ENCODE results near the gene KCNJ11.
A peak's percentile ranks its signal among the peaks of the same experiment; 100 is the strongest.
"Not testable (repeated sequence)": the region's sequence is repeated elsewhere in the genome, so short reads cannot be mapped to it uniquely, and the experiment has no call there.

Gene KCNJ11

GRCh38 chr11:17388609-17389210 lies at the start of gene KCNJ11:
Gene KCNJ11, minus strand, starts transcription at chr11:17388659. Its CDS starts 568 bp downstream, at chr11:17388091.
- no peak for DNase-seq

GRCh38 chr11:17437366-17437765 lies 48.9 kb upstream of the KCNJ11 start:
- DNase-seq, result no peak

GRCh38 chr11:17434108-17434507 lies 45.6 kb upstream of the KCNJ11 start:
- DNase-seq, result no peak

- DNase-seq, result peak in 1 of 2 experiments; percentile 52
Observed at GRCh38 chr11:17432002-17432401, 43.5 kb upstream of the KCNJ11 start.

GRCh38 chr11:17431139-17431538 lies 42.7 kb upstream of the KCNJ11 start:
- DNase-seq, result no peak

GRCh38 chr11:17430616-17431015 lies 42.2 kb upstream of the KCNJ11 start:
- DNase-seq, result no peak

GRCh38 chr11:17428925-17429324 lies 40.5 kb upstream of the KCNJ11 start:
- no peak for DNase-seq

- DNase-seq, result no peak
Observed at GRCh38 chr11:17428261-17428660, 39.8 kb upstream of the KCNJ11 start.

- DNase-seq, result not testable (repeated sequence)
Observed at GRCh38 chr11:17426233-17426632, 37.8 kb upstream of the KCNJ11 start.

GRCh38 chr11:17423533-17424310 lies 35.3 kb upstream of the KCNJ11 start:
- no peak for DNase-seq

GRCh38 chr11:17421781-17422180 lies 33.3 kb upstream of the KCNJ11 start:
- no peak for DNase-seq

- DNase-seq, result no peak
Observed at GRCh38 chr11:17418444-17419081, 30.1 kb upstream of the KCNJ11 start.

GRCh38 chr11:17416492-17416891 lies 28.0 kb upstream of the KCNJ11 start:
- no peak for DNase-seq

GRCh38 chr11:17415523-17416104 lies 27.2 kb upstream of the KCNJ11 start:
- no peak for DNase-seq

- no peak for DNase-seq
Observed at GRCh38 chr11:17414992-17415391, 26.5 kb upstream of the KCNJ11 start.

- DNase-seq, result peak; percentile 62 to 68
Observed at GRCh38 chr11:17414317-17414737, 25.9 kb upstream of the KCNJ11 start.

- DNase-seq, result peak in 1 of 2 experiments; percentile 62
Observed at GRCh38 chr11:17413414-17414316, 25.2 kb upstream of the KCNJ11 start.

GRCh38 chr11:17412488-17413180 lies 24.2 kb upstream of the KCNJ11 start:
- no peak for DNase-seq

GRCh38 chr11:17411418-17411817 lies 23.0 kb upstream of the KCNJ11 start:
- DNase-seq, result no peak

- DNase-seq, result no peak
Observed at GRCh38 chr11:17410606-17411379, 22.3 kb upstream of the KCNJ11 start.

GRCh38 chr11:17408641-17409040 lies 20.2 kb upstream of the KCNJ11 start:
- DNase-seq, result peak; percentile 27 to 55
